CD4-positive, alpha-beta T cell treated with Interleukin-1 beta for 1 hour (primary cell): ENCODE results near the gene ITGB1BP1.

Experiments used
- DNase-seq, 2 donors: peaks; one replicate each; pipeline ENCODE4 v3.0.0-alpha.2; 2020 to 2022

The ITGB1BP1 gene

GRCh38 chr2:9424447-9425164 lies 1.3 kb upstream of the ITGB1BP1 start:
- DNase-seq, result no peak

GRCh38 chr2:9423922-9424272 lies 569 bp upstream of the ITGB1BP1 start:
- peak; percentile 3 to 25 for DNase-seq

- DNase-seq, result peak; percentile 29 to 44
Measured at GRCh38 chr2:9422321-9423099, 818 bp downstream of the ITGB1BP1 start.

- no peak for DNase-seq
Measured at GRCh38 chr2:9420495-9420894, 2.8 kb downstream of the ITGB1BP1 start.

- DNase-seq, result no peak
Measured at GRCh38 chr2:9419541-9419940, 3.8 kb downstream of the ITGB1BP1 start.

- DNase-seq, result no peak
Measured at GRCh38 chr2:9418746-9419145, 4.6 kb downstream of the ITGB1BP1 start.

GRCh38 chr2:9417725-9418124 lies 5.6 kb downstream of the ITGB1BP1 start:
- no peak for DNase-seq

GRCh38 chr2:9416962-9417316 lies 6.4 kb downstream of the ITGB1BP1 start:
- DNase-seq, result no peak

GRCh38 chr2:9416267-9416961 lies 6.9 kb downstream of the ITGB1BP1 start:
- no peak for DNase-seq

GRCh38 chr2:9415516-9416169 lies 7.7 kb downstream of the ITGB1BP1 start:
- DNase-seq, result no peak

- no peak for DNase-seq
Measured at GRCh38 chr2:9412781-9413180, 10.5 kb downstream of the ITGB1BP1 start.

- no peak for DNase-seq
Measured at GRCh38 chr2:9410108-9410507, 13.2 kb downstream of the ITGB1BP1 start.

GRCh38 chr2:9408641-9409151 lies 14.6 kb downstream of the ITGB1BP1 start:
- DNase-seq, result no peak

GRCh38 chr2:9407363-9407811 lies 15.9 kb downstream of the ITGB1BP1 start:
- no peak for DNase-seq

- no peak for DNase-seq
Measured at GRCh38 chr2:9406529-9407362, 16.6 kb downstream of the ITGB1BP1 start.

GRCh38 chr2:9405636-9406035 lies 17.7 kb downstream of the ITGB1BP1 start:
- DNase-seq, result no peak

GRCh38 chr2:9404451-9404850 lies 18.9 kb downstream of the ITGB1BP1 start:
- no peak for DNase-seq

- no peak for DNase-seq
Measured at GRCh38 chr2:9403924-9404323, 19.4 kb downstream of the ITGB1BP1 start.

- no peak for DNase-seq
Measured at GRCh38 chr2:9401646-9402371, 21.5 kb downstream of the ITGB1BP1 start.

- no peak for DNase-seq
Measured at GRCh38 chr2:9401059-9401547, 22.2 kb downstream of the ITGB1BP1 start.
